Activated CD4-positive, alpha-beta T cell treated with anti-CD3 and anti-CD28 coated beads, Interleukin-2, amount 10 ng/mL, durations not matched to agents 24 days and 14 days (primary cell): ENCODE data around the gene ANKRD17. TPM values are rescaled to one million over a fixed set of nuclear protein-coding genes. Genes with fewer than 3 reads are reported as not detected.
"Not testable (repeated sequence)": the region's sequence is repeated elsewhere in the genome, so short reads cannot be mapped to it uniquely, and the experiment has no call there.

Source experiments
- DNase-seq: peaks from one replicate; pipeline ENCODE4 v3.0.0; 2022
- H3K27ac Mint-ChIP-seq: one replicate; pipeline ENCODE4 v1.8.0; 2022; ENCODE audit warnings: mild to moderate bottlenecking, mixed read lengths
- H3K27me3 Mint-ChIP-seq: one replicate; pipeline ENCODE4 v1.8.0; 2022; ENCODE audit warnings: mixed read lengths
- H3K36me3 Mint-ChIP-seq: one replicate; pipeline ENCODE4 v1.8.0; 2022; ENCODE audit warnings: low read depth, mild to moderate bottlenecking, mixed read lengths
- H3K4me1 Mint-ChIP-seq: one replicate; pipeline ENCODE4 v1.8.0; 2021; ENCODE audit warnings: mixed read lengths
- H3K4me3 Mint-ChIP-seq: one replicate; pipeline ENCODE4 v1.8.0; 2022; ENCODE audit warnings: mild to moderate bottlenecking, moderate library complexity, mixed read lengths
- H3K9me3 Mint-ChIP-seq: one replicate; pipeline ENCODE4 v1.8.0; 2021; ENCODE audit warnings: mixed read lengths
- intact Hi-C: fragments of 100-400 bp; cut with micrococcal nuclease; formaldehyde crosslinking; loops from one replicate; pipeline ENCODE4 v1.15.1; 2023
- total RNA-seq: library from RNA; stranded (reverse); gene quantifications from 2 replicates; pipeline ENCODE4 v1.2.3, GENCODE V29; 2022

ANKRD17 gene
- total RNA-seq, 1 donor from 2014 or later, result 76.5 TPM

DNA sequence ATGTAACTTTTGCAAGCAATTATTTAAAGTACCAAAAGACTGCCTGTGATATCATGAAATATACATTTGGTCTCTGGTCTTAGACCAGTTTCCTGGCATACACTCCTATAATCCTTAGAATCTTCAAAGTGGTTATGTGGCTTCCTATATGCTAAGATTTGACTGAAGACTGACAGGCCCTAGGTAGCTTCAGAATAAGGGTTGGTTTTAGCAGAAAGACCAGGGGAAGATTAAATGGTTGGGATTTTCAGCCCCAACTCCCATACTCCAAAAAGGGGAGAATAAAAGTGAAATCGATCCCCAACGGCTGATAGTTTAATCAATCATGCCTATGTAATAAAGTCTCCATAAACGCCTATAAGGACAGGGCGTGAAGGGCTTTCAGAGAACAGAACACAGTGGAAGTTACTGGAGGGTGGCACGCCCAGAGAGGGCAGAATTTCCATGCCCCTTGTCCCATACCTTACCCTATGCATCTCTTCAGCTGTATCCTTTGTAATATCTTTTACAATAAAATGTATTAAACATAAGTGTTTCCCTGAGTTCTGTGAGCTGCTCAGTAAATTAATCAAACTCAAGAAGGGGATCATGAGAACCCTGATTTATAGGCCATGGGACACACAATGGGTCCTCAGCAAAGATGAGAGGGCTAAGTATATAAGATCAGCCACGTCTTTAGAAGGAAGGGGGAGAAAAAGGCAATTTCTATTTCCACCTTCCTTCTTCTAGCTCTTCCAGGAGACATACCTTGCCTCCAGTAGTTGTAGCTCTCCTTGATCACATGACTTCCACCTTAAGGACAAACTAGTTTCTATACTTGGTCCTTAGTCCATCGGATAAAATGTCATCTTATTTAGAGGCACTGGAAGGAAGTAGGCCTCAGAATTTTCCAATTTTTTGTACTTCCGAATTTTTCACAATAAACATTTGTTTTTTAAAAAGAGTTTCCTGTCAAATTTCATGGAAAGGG is 26.8 kb downstream of the ANKRD17 start:
- no peak for DNase-seq
- no peak overlapping the region for H3K27ac Mint-ChIP-seq
- H3K4me1 Mint-ChIP-seq, result peaks cover 11% of the 10 kb centered on the region
- no peak overlapping the region for H3K4me3 Mint-ChIP-seq
- no peaks in the 10 kb centered on the region for H3K9me3 Mint-ChIP-seq
- intact Hi-C loops, result no loop called here
- H3K27me3 Mint-ChIP-seq, result no peaks in the 10 kb centered on the region
- peaks cover 46% of the 10 kb centered on the region for H3K36me3 Mint-ChIP-seq

DNA sequence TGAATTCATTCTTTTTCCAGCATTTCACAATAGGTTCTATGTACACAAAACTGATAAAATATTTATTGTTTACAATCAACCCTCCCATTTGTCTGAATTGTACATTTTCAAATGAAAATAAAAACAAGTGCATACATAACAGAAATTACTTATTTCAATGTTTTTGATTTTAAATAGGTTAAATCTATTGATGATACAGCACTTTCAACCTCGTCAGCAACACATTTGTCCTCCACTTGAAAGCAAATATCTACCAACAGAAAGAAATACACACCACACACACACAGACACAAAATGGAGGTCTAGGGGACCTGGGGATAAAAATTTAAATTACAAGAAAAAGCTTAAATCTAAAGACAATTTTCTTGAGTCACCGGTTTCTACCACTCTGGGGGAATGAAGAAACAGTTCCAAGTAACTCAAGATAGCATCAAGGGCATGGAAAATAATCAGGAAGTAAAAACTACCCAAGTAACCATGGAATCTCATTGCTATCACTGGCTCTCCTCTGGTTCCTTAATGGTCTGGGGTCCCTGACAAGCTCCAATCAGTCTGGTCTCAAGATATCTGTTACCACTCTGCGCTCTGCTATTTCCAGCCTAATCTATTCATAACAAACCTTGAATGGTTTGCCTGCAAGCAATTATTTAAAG is 27.6 kb downstream of the ANKRD17 start:
- intact Hi-C loops, result no loop called here
- no peak for DNase-seq
- no peak overlapping the region for H3K27ac Mint-ChIP-seq
- H3K27me3 Mint-ChIP-seq, result no peaks in the 10 kb centered on the region
- no peak overlapping the region for H3K4me3 Mint-ChIP-seq
- peaks cover 11% of the 10 kb centered on the region for H3K4me1 Mint-ChIP-seq
- peaks cover 40% of the 10 kb centered on the region for H3K36me3 Mint-ChIP-seq
- no peaks in the 10 kb centered on the region for H3K9me3 Mint-ChIP-seq

DNA sequence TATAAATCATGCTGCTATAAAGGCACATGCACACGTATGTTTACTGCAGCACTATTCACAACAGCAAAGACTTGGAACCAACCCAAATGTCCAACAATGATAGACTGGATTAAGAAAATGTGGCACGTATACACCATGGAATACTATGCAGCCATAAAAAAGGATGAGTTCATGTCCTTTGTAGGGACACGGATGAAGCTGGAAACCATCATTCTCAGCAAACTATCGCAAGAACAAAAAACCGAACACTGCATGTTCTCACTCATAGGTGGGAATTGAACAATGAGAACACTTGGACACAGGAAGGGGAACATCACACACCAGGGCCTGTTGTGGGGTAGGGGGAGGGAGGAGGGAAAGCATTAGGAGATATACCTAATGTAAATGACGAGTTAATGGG is 29.8 kb downstream of the ANKRD17 start:
- not testable (repeated sequence) for H3K4me3 Mint-ChIP-seq
- H3K36me3 Mint-ChIP-seq, result peaks cover 25% of the 10 kb centered on the region

DNA sequence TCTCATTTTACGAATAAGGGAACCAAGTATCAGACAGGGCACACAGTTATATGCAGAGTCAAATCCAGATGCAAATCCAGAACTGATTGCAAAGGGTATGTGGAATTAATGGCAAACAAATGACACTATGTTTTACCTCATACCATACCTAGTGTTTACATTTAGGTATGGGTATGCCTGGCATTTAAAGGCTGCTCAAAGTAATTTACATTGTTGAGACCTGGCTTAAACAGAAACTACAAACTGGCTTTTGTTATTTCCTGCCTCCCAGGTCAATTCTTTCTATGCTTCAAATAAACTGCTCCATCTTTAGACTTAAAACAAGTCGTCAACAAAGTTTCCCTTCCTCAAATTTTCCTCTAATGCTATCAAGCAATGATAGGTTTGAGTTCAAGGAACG is 33.7 kb downstream of the ANKRD17 start:
- peaks cover 22% of the 10 kb centered on the region for H3K4me1 Mint-ChIP-seq
- H3K9me3 Mint-ChIP-seq, result no peaks in the 10 kb centered on the region
- DNase-seq, result no peak
- no peaks in the 10 kb centered on the region for H3K27me3 Mint-ChIP-seq
- H3K27ac Mint-ChIP-seq, result peak overlapping the region; percentile 61
- intact Hi-C loops, result no loop called here
- peaks cover 4% of the 10 kb centered on the region for H3K36me3 Mint-ChIP-seq
- no peak overlapping the region for H3K4me3 Mint-ChIP-seq

More for the DNA sequence above, 29.8 kb downstream of the ANKRD17 start:
- H3K9me3 Mint-ChIP-seq, DNase-seq, H3K27ac Mint-ChIP-seq, intact Hi-C loops, H3K27me3 Mint-ChIP-seq: not testable (repeated sequence)
- peaks cover 18% of the 10 kb centered on the region for H3K4me1 Mint-ChIP-seq

DNA sequence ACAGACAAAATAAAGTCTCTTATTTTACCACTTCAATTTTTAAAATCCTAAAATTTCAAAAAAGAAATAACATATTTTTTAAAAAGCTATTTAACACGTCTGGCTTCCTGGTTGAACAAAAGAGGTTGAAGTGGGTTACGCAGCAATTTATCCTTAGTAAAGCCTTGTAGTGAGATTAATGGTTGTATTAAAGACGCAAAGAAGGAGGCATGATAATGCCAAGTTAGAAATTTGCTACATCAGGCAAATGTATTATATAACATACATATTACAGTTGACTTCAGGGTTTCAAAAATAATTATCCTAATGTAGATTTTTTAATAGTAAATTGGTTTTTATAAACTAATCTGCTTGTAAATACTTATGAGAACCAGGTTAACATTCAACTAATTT is 35.3 kb downstream of the ANKRD17 start:
- no peak for DNase-seq
- no peaks in the 10 kb centered on the region for H3K27me3 Mint-ChIP-seq
- peaks cover 22% of the 10 kb centered on the region for H3K4me1 Mint-ChIP-seq
- intact Hi-C loops, result loop anchor here (1.0 kb wide), 1 partner anchor 36 kb away; no protein-coding TSS in a partner anchor
- peaks cover 2% of the 10 kb centered on the region for H3K36me3 Mint-ChIP-seq
- no peaks in the 10 kb centered on the region for H3K9me3 Mint-ChIP-seq
- H3K4me3 Mint-ChIP-seq, result no peak overlapping the region
- H3K27ac Mint-ChIP-seq, result no peak overlapping the region

DNA sequence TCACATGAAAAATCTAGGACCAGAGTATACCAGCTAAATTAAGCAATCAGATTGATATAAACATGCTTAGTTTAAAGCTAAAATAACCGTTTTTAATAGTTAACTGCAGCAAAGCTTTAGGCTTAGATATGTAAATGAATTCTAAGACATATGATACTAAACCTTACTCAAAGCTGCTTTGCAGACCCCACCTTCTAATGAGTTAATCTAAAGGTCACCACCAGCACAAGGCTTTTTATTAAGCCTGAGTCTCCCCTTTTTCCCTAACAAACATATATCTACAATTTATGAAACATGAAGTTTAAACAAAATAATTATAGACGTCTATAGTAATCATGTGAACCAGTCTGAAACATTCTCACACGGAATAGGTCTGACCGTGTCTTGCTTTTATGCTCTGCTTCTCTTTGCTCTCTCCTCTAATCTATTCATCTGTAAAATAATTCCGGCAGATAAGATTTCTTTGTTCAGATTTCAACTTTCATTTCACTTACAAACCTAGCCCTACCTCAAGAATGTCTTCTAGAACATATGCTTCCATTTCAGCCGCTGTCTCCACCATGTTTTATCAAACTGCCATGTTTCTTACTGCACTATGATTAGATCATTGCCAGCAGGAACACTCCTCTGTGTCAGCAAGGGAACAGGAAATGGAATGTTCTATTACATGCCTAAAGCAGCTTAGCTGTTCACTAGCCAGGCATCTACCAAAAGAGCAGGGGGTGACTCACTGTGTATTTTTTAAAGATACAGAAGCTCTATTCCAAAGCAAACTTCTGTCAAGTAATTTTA is 35.9 kb downstream of the ANKRD17 start:
- Mint-ChIP-seq H3K4me1 (peaks cover 22% of the 10 kb centered on the region), H3K4me3 (no peak overlapping the region), H3K9me3 (no peaks in the 10 kb centered on the region), H3K27me3 (no peaks in the 10 kb centered on the region), H3K36me3 (peaks cover 2% of the 10 kb centered on the region), H3K27ac (no peak overlapping the region)
- DNase-seq, result peak; percentile 89
- intact Hi-C loops, result loop anchor here (1.0 kb wide), 1 partner anchor 37 kb away; no protein-coding TSS in a partner anchor

DNA sequence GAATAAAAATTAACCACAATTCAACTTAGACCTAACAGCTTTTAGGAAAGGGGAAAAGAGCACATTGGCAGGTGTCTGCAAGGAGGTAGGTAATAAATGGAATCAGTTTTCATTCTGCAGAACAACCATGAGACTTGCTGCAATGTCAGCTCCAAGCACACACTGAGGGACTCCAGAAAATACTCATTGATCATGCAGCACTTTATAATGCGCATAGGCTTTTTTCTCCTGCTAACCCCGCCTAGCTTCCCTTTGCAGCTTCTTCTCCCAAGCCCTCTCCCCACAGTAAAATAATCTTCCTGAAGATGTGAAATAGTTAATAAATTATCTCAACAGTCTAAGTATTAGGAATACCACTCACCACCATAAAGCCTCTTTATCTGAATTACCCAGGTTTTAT is 36.9 kb downstream of the ANKRD17 start:
- no peak for DNase-seq

DNA sequence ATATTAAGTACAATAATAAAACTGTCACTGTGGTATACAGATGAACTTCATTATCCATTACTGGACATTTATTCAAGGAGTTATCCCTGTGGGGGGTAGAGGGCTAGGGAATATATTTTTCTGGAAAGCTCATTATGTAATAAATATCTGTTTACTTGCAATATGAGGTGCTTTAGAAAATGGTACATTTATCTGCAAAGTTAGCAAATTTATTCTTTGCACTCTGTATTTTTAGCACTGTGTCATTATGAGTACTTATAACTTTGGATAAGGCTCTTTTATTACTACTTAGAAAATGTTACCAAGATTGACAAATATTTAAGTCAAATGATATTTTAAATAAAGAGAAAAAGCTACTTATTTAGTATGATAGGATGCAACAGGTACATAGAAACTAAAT is 37.8 kb downstream of the ANKRD17 start:
- intact Hi-C loops, result no loop called here

More for the DNA sequence above, 36.9 kb downstream of the ANKRD17 start:
- intact Hi-C loops, result no loop called here
- H3K4me3 Mint-ChIP-seq, result peak overlapping the region; percentile 61
- peaks cover 22% of the 10 kb centered on the region for H3K4me1 Mint-ChIP-seq
- peaks cover 5% of the 10 kb centered on the region for H3K36me3 Mint-ChIP-seq
- no peak overlapping the region for H3K27ac Mint-ChIP-seq
- no peaks in the 10 kb centered on the region for H3K27me3 Mint-ChIP-seq
- no peaks in the 10 kb centered on the region for H3K9me3 Mint-ChIP-seq

DNA sequence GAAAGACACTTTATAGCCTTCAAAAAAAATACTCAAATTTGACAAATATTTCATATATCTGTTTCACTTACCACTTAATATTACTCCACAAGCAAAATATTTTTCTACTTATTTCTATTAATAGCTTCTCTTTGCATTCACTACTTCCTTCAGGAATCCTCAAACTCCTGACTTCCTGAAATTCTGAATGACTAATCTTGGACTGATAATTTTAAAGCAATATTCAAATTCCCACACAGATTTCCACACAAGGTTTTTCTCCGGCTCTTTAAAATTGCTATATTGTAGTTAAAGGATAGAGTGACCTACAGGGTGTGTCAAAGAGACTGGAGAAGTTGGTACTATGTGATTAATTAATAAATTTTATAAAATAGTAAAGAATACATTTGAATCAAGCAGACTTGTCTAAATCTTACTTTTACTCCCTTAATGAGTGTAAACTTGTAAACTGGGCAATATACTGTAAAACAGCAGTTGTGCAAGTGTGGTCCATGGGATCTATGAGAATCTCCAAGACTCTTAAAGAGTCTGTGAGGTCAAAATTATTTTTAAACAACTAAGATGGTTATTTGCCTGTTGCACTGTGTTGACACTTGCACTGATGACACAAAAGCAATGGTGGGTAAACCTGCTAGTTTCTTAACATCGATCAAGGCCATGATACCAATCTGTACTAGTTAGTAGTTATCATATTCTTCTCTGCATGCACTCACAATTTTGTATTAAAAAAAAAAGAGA is 44.5 kb downstream of the ANKRD17 start:
- peaks cover 7% of the 10 kb centered on the region for H3K4me1 Mint-ChIP-seq
- DNase-seq, result no peak
- no peak overlapping the region for H3K27ac Mint-ChIP-seq
- H3K36me3 Mint-ChIP-seq, result peaks cover 25% of the 10 kb centered on the region
- H3K27me3 Mint-ChIP-seq, result no peaks in the 10 kb centered on the region
- H3K4me3 Mint-ChIP-seq, result no peak overlapping the region
- intact Hi-C loops, result no loop called here
- H3K9me3 Mint-ChIP-seq, result no peaks in the 10 kb centered on the region

More for the DNA sequence above, 37.8 kb downstream of the ANKRD17 start:
- no peak for DNase-seq
- Mint-ChIP-seq H3K27me3 (no peaks in the 10 kb centered on the region), H3K4me1 (peaks cover 22% of the 10 kb centered on the region), H3K27ac (no peak overlapping the region), H3K36me3 (peaks cover 7% of the 10 kb centered on the region), H3K4me3 (no peak overlapping the region), H3K9me3 (no peaks in the 10 kb centered on the region)

DNA sequence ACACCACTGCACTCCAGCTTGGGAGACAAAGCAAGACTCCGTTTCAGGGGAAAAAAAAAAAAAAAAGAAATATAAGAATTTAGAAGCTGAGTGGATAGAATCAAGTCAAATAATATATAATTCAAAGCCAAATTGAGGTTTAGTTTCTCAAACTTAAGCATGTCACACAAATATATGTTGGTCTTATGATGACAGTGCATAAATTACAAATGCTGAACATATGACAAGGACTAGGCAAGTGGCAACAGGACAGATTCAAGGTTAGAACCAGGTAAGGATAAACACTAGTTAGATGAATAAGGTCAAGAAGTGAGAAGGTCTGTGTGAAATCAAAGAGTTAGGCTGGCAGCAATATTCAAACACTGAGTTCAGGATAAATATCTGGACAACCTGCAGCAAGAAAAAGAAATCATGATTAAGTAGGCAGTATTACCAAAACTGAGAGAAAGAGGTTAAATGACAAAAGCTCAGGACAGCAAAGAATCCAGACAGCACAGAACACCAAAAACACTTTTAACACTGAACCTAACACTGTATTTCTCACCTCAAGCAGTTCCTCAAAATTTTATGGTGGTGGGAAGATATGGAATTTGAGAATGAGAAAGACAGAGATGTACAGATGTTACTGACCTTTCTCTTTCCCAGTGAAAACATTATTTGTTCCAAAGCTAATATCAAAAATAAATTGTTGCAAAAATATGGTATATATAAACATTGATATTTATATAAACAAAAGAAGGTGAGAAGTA is 45.4 kb downstream of the ANKRD17 start:
- Mint-ChIP-seq H3K27ac (peak overlapping the region; percentile 1), H3K4me3 (no peak overlapping the region), H3K36me3 (peaks cover 26% of the 10 kb centered on the region), H3K9me3 (no peaks in the 10 kb centered on the region), H3K4me1 (peaks cover 12% of the 10 kb centered on the region), H3K27me3 (no peaks in the 10 kb centered on the region)
- intact Hi-C loops, result no loop called here
- DNase-seq, result no peak

DNA sequence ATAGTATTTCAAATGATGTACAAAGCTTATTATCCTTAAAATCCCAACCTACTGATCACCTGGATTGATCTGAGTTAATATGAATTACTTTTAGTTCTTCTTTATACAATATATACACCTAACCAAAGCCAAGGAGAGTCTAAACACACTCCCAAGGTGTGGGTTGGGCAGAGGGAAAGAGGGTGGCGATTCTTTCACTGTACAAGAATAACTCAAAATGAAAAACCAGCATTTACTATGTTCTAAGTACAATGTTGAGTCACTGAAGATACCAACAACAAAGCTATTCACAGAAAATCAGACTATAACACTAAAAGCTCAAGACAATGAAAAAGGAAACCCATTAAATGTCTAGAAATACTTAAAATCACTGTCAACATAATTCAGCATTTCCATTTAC is 46.6 kb downstream of the ANKRD17 start:
- H3K9me3 Mint-ChIP-seq, result no peaks in the 10 kb centered on the region
- peaks cover 27% of the 10 kb centered on the region for H3K36me3 Mint-ChIP-seq
- H3K4me1 Mint-ChIP-seq, result peaks cover 12% of the 10 kb centered on the region
- H3K4me3 Mint-ChIP-seq, result no peak overlapping the region
- DNase-seq, result no peak
- H3K27me3 Mint-ChIP-seq, result no peaks in the 10 kb centered on the region
- no peak overlapping the region for H3K27ac Mint-ChIP-seq
- intact Hi-C loops, result no loop called here

DNA sequence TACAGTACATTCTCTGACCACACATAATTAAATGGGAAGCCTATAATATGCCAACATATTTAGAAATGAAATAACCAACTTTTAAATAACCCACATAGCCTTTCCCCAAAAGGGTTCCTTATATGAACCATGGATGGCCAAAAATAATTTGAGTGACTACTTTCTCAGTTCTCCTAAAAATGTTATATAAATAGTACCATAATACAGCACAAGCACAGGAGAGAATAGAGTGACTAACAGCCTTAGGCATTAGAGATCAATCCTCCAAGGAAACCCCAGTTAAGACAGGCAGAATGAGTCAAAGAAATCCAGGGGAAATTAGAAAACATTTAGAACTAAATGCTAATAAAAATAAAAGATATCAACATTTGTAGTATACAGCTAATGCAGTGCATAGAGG is 50.2 kb downstream of the ANKRD17 start:
- Mint-ChIP-seq H3K36me3 (peaks cover 39% of the 10 kb centered on the region), H3K9me3 (peaks cover 9% of the 10 kb centered on the region), H3K4me1 (peaks cover 20% of the 10 kb centered on the region), H3K27me3 (no peaks in the 10 kb centered on the region), H3K27ac (no peak overlapping the region), H3K4me3 (no peak overlapping the region)
- DNase-seq, result no peak
- intact Hi-C loops, result no loop called here
